IgD-negative memory B cell (primary cell): ENCODE measurements around the gene FSCN2. TPM values are rescaled to one million over a fixed set of nuclear protein-coding genes. Genes with fewer than 3 reads are reported as not detected.

Experiments
- H3K27ac Mint-ChIP-seq, 3 donors: one replicate each; pipeline ENCODE4 v1.8.0; 2020 to 2022; ENCODE audit warnings: mild to moderate bottlenecking in 3 of 3, mixed read lengths in 3 of 3, moderate library complexity in 1 of 3
- H3K27me3 Mint-ChIP-seq: one replicate; pipeline ENCODE4 v1.8.0; 2021; ENCODE audit warnings: mixed read lengths
- H3K36me3 Mint-ChIP-seq: one replicate; pipeline ENCODE4 v1.8.0; 2020; ENCODE audit warnings: mild to moderate bottlenecking, mixed read lengths
- H3K4me1 Mint-ChIP-seq, 3 donors: one replicate each; pipeline ENCODE4 v1.8.0; 2020 to 2022; ENCODE audit warnings: mixed read lengths in 3 of 3, mild to moderate bottlenecking in 1 of 3
- H3K4me3 Mint-ChIP-seq, 4 donors: one replicate each; pipeline ENCODE4 v1.8.0; 2020 to 2022; ENCODE audit warnings: mild to moderate bottlenecking in 4 of 4, mixed read lengths in 4 of 4, moderate library complexity in 3 of 4
- H3K9me3 Mint-ChIP-seq, 3 donors: one replicate each; pipeline ENCODE4 v1.8.0; 2020 to 2021; ENCODE audit warnings: mixed read lengths in 3 of 3, mild to moderate bottlenecking in 1 of 3
- polyA plus RNA-seq: library from polyadenylated mRNA; unstranded; fragments of 300-500 nt; fragmentation: Illumina TruSeq; gene quantifications from one replicate; pipeline ENCODE4 v1.2.3, GENCODE V29; 2021

The FSCN2 gene, protein sequence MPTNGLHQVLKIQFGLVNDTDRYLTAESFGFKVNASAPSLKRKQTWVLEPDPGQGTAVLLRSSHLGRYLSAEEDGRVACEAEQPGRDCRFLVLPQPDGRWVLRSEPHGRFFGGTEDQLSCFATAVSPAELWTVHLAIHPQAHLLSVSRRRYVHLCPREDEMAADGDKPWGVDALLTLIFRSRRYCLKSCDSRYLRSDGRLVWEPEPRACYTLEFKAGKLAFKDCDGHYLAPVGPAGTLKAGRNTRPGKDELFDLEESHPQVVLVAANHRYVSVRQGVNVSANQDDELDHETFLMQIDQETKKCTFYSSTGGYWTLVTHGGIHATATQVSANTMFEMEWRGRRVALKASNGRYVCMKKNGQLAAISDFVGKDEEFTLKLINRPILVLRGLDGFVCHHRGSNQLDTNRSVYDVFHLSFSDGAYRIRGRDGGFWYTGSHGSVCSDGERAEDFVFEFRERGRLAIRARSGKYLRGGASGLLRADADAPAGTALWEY
- polyA plus RNA-seq, result 0.83 TPM

DNA sequence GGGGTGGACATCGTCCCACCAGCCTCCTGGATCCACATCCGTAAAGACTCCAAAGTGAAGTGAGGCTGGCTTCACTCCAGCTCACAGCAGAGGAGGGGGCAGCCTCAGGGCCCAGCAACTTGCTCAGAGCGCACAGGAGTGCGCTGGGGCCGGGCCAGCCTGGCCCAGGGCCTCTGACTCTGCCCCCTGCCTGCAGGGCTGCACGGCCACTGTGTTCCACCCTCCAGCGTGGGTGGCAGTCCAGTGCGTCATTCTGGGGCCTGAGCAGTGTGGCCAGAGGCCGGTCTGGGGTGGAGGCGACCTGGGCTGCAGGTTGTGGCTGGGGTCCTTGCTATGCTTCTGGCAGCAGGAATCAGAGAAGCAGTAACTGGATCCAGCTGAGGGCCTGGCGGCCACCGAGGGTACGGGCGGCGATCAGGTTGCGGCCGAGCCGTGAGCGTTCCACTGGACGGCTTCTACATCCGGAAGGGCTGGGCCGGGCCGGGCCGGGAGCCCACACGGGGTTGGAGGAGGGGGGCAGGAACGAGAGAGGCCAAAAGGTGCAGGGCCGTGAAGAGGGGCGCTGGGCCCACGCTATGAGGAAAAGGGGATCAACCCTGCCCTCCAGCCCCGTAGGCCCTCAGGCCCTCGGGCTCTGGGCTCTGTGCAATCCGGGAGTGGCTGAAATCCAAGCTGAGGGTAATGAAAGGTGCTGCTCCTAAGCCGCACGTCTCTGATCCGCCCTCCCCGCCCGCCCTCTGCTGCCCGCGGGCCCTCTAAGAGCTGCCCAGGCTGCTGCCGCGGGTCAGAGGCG is at the start of gene FSCN2:
TSS of gene FSCN2 (plus strand) at position 787 of the 793 bp plus-strand sequence. CDS start 155 bp downstream, outside the sequence.
- H3K27ac Mint-ChIP-seq, result no peak within 1 kb of the TSS
- no peaks in the 10 kb centered on the region for H3K27me3 Mint-ChIP-seq
- H3K4me3 Mint-ChIP-seq, result no peak within 1 kb of the TSS
- H3K36me3 Mint-ChIP-seq, result no peaks in the 10 kb centered on the region
- H3K4me1 Mint-ChIP-seq, result no peaks in the 10 kb centered on the region
- H3K9me3 Mint-ChIP-seq, result no peaks in the 10 kb centered on the region

DNA sequence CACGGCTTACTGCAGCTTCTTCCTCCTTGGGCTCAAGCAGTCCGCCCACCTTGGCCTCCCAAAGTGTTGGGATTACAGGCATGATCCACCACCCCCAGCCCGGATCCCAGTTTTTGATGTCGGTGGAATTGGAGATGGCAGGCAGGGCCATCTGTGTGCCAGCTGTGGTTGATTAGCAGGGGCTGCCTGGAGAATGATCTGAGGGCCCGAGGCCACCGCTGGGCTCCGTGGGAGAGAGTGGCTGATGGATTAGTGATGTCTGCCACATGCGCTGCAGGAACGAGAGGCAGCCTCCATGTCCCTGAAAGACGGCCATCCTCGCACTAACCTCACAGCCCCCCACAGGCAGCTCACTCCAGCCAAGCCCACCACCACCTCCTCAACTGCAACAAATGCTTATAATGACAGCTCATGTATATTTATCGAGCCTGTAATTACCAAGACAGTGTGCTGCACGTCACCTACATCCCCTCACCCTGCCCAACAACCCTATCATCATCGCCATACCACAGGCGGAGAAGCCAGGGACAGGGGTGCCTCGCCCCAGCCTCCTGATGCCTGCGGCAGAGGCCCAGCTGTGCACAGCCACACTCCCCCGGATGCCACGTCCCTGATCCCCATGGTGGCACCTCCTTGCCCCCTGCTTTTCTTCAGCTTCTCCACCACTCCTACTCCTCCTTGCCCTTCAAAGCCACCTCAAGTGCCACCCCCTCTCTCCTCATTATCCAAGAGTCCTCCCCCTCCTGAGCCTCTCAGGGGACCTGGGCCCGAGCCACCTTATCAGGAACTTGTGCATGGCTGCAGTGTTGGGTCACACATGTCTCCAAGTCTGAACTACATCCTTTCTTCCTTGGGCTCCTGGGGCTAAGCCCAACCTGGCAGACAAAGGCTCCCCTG is 48.8 kb upstream of the FSCN2 start:
- H3K4me3 Mint-ChIP-seq, result no peak overlapping the region
- H3K9me3 Mint-ChIP-seq, result peaks cover 0 to 5% (median 0%) of the 10 kb centered on the region in 3 donors
- no peak overlapping the region for H3K27ac Mint-ChIP-seq
- peaks cover 2% of the 10 kb centered on the region for H3K36me3 Mint-ChIP-seq
- H3K4me1 Mint-ChIP-seq, result peaks cover 0 to 8% (median 5%) of the 10 kb centered on the region in 3 donors
- peaks cover 34% of the 10 kb centered on the region for H3K27me3 Mint-ChIP-seq

DNA sequence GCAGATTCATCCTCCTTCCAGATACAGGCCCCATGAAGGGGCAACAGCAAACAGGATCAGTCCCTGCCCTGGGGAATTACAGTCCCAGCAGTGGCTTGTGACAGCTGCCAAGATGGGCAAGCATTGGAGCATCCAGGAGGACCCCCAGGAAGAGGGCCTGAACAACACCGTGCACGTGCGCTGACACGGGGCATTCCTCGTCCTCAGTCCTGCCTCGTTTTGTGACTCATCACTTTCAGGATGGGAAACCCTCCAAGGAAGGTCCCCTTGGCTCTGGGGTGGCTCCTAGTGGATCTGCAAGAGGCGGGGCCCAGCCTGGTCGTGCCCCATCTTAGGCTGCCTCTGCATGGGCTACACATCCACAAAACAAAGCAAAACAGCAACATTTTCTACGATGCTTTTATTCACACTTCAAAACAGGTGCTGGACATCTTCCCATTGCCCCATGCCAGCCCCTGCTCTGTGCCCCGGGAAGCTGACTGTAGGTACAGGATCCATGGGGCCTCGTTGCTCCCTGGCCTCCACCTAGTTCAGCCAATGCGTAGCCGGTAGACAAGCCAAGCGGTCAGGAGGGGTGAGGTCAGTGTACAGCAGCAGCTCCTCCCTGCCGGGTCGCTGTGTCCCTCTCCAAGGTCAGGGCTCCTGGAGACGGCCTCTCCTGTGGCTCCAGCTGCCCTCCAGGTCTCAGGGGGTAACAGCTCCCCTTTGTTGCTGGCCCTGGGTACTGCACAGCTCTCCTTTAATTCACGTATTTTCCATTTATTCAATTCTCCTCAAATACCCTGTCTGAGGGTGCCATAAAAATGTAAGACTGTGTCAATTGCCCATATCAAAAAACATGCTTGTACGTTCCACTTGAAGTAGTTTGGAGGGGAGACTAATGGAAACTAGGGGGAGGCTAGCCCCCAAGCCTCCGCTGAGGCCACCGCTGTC is 47.8 kb upstream of the FSCN2 start:
- peaks cover 0 to 5% (median 0%) of the 10 kb centered on the region in 3 donors for H3K9me3 Mint-ChIP-seq
- H3K4me3 Mint-ChIP-seq, result peak overlapping the region in 1 of 4 donors; percentile 40
- peaks cover 0 to 8% (median 5%) of the 10 kb centered on the region in 3 donors for H3K4me1 Mint-ChIP-seq
- peaks cover 34% of the 10 kb centered on the region for H3K27me3 Mint-ChIP-seq
- peak overlapping the region in 2 of 3 donors; percentile 63 to 64 for H3K27ac Mint-ChIP-seq
- no peaks in the 10 kb centered on the region for H3K36me3 Mint-ChIP-seq

DNA sequence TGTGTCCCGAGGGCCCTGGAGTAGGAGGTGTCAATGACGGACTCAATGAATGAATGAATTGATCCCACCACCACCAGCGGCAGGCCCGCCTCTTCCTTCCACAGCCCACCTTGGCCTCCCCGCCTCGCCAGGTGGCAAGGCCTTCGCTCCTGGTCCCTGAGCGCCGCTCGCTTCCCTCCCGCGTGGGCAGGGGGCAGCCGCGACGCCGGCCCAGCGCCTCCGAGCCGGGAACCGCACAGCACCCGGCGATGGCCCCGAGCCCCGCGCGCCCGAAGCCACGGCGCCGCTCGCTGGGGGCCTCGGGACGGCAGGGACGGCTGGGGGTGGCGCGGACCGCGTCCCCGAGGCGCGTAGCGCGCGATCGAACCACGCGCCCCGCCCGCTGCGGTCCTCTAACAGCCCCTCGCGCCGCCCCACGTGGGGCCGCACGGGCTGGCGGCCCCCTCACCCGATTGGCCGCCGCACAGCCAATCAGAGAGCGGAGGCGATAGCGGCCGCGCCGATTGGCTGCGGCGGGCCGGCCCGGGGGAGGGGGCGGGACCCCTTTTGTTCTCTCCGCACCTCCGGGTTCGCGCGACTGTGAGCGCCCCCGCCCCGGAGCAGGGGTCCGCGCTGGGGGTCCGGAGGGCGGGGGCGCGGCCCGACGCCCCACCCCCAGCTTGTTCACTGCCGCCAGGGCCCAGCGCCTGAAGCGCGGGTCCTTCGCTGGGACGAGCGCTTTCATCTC is 46.9 kb upstream of the FSCN2 start:
- Mint-ChIP-seq H3K4me3 (peak overlapping the region in 2 of 4 donors; percentile 40 to 59), H3K9me3 (peaks cover 0 to 5% (median 0%) of the 10 kb centered on the region in 3 donors), H3K36me3 (no peaks in the 10 kb centered on the region), H3K27me3 (peaks cover 34% of the 10 kb centered on the region), H3K27ac (peak overlapping the region in 1 of 3 donors; percentile 93), H3K4me1 (peaks cover 0 to 8% (median 8%) of the 10 kb centered on the region in 3 donors)

DNA sequence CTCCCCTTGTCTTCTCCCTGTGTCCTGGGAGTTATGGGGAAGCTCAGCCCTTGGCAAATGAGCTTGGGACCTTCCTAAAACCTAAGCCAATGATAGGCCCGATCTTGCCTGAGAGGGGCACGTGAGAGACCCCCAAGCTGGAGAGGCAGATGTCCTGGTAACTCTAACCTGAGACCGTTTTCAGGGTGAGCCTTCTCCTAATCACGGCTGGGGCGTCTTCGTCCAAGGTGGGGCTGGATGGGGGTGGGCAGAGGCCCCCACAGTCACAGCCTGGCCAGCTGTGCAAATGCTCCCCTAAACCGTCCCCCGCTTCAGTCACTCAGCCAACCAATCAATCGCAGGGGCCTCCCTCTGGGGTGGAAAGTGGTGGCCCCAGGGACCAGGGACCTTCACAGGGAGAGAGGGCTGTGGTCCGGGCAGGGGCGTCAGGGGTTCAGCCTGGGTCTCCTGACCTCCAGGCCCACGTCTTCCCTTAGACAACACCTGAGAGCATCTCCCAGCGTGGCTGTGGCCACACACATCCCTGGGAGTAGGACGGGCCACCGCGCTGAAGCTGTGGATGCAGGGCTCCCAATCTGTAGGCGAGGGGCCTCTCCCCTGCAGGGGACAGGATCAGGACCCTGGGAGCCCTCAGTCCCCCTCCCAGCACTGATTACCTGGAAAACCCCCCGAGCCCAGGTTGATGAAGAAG is 46.2 kb upstream of the FSCN2 start:
- H3K27ac Mint-ChIP-seq, result peak overlapping the region in 2 of 3 donors; percentile 93 to 94
- peak overlapping the region in 3 of 4 donors; percentile 59 to 81 (median 72) for H3K4me3 Mint-ChIP-seq
- peaks cover 0 to 9% (median 8%) of the 10 kb centered on the region in 3 donors for H3K4me1 Mint-ChIP-seq
- no peaks in the 10 kb centered on the region for H3K36me3 Mint-ChIP-seq
- peaks cover 34% of the 10 kb centered on the region for H3K27me3 Mint-ChIP-seq
- H3K9me3 Mint-ChIP-seq, result peaks cover 0 to under 1% (median 0%) of the 10 kb centered on the region in 3 donors

DNA sequence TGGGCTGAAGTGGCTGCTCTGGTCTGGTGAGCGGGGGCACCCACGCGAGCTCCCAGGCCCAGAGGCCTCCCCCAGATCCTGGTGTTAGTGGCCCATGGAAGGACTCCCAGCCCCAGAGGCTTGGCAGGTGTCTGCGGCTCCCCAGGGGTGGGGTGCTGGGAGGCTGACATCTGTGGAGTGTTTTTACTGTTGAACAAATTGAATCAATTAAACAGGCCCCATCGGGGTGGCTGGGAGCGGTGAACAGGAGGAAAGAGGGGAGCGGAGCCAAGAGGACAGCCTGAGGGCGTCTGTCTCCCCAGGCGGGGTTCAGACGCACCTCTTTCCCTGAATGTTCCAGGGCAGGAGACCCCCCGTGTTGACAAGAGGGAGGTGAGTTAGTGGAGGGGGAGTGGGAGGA is 45.5 kb upstream of the FSCN2 start:
- Mint-ChIP-seq H3K4me1 (peaks cover 0 to 9% (median 8%) of the 10 kb centered on the region in 3 donors), H3K4me3 (peak overlapping the region; percentile 12 to 81 (median 76)), H3K27me3 (peaks cover 34% of the 10 kb centered on the region), H3K9me3 (no peaks in the 10 kb centered on the region), H3K36me3 (no peaks in the 10 kb centered on the region), H3K27ac (peak overlapping the region; percentile 85 to 94 (median 93))

DNA sequence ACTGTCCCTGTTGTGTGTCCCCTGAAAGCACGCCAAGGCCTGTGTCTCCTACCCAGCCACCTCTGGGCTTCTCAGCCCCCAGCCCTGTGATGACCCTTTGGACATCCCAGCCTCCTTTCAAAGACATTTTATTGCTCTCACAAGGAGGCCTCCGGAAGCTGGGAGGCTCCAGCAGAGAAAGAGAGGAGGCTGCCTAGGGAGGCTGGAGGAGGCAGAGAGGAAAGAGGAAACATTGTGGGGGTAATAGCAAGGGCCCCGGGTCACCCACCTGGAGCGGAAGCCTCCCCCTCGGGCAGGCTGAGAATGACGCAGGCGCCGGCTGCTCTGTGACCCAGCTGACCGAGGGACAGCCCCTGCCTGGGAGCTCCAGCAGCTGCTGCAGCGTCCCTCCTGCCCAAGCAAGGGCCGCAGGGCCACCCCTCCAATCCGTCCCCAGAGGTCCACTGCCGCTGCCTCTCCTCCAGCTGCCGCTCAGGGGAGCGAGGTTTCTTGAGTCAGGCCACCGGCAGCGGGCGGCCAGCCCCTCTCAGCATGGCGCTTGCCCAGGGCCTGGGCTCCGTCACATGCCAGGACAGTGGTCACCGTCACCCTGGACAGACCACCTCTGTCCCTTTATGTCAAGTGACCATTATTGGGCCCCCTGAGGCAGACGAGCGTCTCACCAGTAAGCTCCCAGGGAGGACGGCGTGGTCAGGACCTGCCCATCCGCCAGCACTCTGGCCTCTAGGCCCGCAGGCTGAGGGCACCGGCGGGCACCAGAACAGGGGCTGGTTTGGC is 44.9 kb upstream of the FSCN2 start:
- Mint-ChIP-seq H3K27ac (peak overlapping the region; percentile 85 to 94 (median 93)), H3K36me3 (no peaks in the 10 kb centered on the region), H3K4me3 (peak overlapping the region; percentile 52 to 72 (median 58)), H3K27me3 (peaks cover 34% of the 10 kb centered on the region), H3K4me1 (peaks cover 0 to 9% (median 8%) of the 10 kb centered on the region in 3 donors), H3K9me3 (no peaks in the 10 kb centered on the region)

DNA sequence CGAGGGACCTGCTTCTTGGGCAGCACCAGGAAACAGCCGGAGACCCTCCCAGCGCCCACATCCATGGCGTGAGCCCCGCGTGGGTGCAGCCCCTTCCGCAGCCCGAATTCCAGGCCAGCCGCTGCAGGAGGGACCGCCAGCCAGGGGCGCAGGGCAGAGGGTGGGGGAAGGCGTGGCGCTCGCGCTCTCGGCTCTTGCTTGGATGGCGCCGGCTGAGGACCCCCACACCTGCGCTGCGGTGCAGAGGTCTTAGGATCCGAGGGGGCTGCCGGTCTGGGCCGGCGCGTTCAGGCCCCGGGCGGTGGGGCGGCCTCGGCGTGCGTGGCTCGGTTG is 44.3 kb upstream of the FSCN2 start:
- no peaks in the 10 kb centered on the region for H3K9me3 Mint-ChIP-seq
- peak overlapping the region in 3 of 4 donors; percentile 33 to 78 (median 52) for H3K4me3 Mint-ChIP-seq
- peaks cover 32% of the 10 kb centered on the region for H3K27me3 Mint-ChIP-seq
- no peaks in the 10 kb centered on the region for H3K36me3 Mint-ChIP-seq
- H3K27ac Mint-ChIP-seq, result peak overlapping the region in 1 of 3 donors; percentile 93
- peaks cover 0 to 9% (median 8%) of the 10 kb centered on the region in 3 donors for H3K4me1 Mint-ChIP-seq

DNA sequence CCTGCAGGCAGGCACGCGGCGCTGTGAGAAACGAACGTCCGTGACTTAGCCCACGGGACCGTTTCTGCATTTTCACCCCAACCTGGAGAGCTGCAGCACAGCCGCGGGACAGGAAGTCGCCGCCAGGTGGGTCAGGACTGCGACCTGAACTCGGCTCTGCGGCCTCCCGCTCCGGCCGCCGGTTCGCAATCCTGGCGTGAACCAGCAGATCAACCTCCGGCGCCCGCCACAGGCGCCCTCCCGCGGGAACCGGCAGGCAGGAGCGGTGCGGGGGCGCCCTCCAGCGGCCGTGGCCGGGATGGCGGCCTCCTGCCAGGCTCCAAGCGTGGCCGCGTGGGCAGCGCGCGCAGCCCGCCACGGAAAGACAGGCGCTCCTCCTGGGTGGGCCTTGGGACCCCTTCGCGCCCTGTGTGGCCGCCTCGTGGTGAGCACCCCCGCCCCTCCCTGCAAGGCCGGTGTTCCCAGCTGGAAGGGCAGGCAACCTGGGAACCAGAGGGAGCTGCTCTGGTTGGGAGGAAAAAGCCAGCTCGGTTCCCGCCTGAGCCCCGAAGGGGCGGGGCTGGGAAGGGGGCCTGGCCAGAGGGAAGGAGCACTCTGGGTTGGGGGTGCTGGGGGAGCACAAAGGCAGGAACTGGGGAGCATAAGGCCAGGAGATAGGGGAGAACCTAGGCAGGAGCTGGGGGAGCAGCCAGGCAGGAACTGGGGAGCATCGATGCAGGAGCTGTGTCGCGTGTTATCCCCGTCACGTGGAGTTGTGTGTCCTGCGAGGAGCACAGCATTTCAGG is 43.8 kb upstream of the FSCN2 start:
- H3K27me3 Mint-ChIP-seq, result peaks cover 28% of the 10 kb centered on the region
- H3K9me3 Mint-ChIP-seq, result no peaks in the 10 kb centered on the region
- H3K4me3 Mint-ChIP-seq, result peak overlapping the region in 3 of 4 donors; percentile 33 to 78 (median 44)
- H3K4me1 Mint-ChIP-seq, result peaks cover 0 to 9% (median 8%) of the 10 kb centered on the region in 3 donors
- H3K36me3 Mint-ChIP-seq, result no peaks in the 10 kb centered on the region
- H3K27ac Mint-ChIP-seq, result peak overlapping the region in 2 of 3 donors; percentile 35 to 93

DNA sequence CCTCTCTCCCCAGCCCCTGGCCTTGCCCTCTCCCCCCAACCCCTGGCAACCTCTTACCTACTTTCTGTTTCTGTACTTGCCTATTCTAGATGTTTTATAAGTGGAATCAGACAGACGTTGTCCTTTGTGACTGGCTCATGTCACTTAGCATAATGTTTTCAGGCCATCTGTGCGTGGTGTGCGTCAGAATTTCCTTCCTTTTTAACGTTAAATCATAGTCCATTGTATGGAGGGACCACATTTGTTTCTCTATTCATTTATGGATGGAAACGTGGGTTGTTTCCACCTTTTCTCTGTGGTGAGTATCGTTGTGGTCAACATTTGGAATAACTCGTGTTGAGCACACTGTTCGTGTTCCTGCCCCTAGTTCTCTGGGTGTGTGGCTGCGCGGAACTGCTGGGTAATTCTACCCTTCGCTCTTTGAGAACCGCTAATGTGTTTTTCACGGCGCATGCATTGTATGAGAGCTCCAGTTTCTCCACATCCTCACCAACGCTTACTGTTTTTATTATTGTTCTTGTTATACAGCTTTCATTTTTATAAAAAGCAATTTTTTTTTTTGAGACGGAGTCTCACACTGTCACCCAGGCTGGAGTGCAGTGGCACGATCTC is 41.9 kb upstream of the FSCN2 start:
- Mint-ChIP-seq H3K4me1 (peaks cover 0 to 9% (median 8%) of the 10 kb centered on the region in 3 donors), H3K27ac (peak overlapping the region in 2 of 3 donors; percentile 52 to 59), H3K36me3 (no peaks in the 10 kb centered on the region), H3K4me3 (peak overlapping the region; percentile 2 to 80 (median 72)), H3K9me3 (no peaks in the 10 kb centered on the region), H3K27me3 (peaks cover 21% of the 10 kb centered on the region)

DNA sequence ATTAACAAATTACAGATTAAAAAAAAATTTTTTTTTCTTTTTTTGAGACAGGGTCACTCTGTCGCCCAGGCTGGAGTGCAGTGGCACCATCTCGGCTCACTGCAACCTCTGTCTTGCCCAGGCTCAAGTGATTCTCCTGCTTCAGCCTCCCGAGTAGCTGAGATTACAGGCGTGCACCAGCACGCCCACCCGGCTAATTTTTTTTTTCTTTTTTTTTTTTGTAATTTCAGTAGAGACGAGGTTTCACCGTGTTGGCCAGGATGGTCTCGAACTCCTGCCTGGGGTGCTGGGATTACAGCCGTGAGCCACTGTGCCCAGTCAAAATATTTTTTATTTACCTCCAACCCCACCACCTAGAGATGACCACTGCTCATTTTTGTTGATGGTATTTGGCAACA is 41.1 kb upstream of the FSCN2 start:
- peak overlapping the region in 3 of 4 donors; percentile 41 to 55 (median 50) for H3K4me3 Mint-ChIP-seq
- no peaks in the 10 kb centered on the region for H3K9me3 Mint-ChIP-seq
- H3K36me3 Mint-ChIP-seq, result no peaks in the 10 kb centered on the region
- H3K4me1 Mint-ChIP-seq, result peaks cover 0 to 9% (median 6%) of the 10 kb centered on the region in 3 donors
- H3K27me3 Mint-ChIP-seq, result peaks cover 17% of the 10 kb centered on the region
- peak overlapping the region in 1 of 3 donors; percentile 23 for H3K27ac Mint-ChIP-seq
